RKO (cell line): Measurements from ENCODE around the gene CCDC148.

ENCODE experiments used
- DNase-seq: peaks from one replicate; pipeline ENCODE4 v3.0.0-alpha.2; 2016; ENCODE audit warnings: low spot score

CCDC148 gene

GRCh38 chr2:158172719-158173118, 283.8 kb downstream of the CCDC148 start:
- DNase-seq, result no peak

- DNase-seq, result no peak
Measured at GRCh38 chr2:158154596-158154995, 302.0 kb downstream of the CCDC148 start.

- DNase-seq, result no peak
Measured at GRCh38 chr2:158153270-158154015, 303.1 kb downstream of the CCDC148 start.

GRCh38 chr2:158144914-158145625, 311.5 kb downstream of the CCDC148 start:
- no peak for DNase-seq

- DNase-seq, result no peak
Measured at GRCh38 chr2:158143703-158144360, 312.7 kb downstream of the CCDC148 start.

GRCh38 chr2:158142568-158143332, 313.8 kb downstream of the CCDC148 start:
- no peak for DNase-seq

GRCh38 chr2:158142165-158142564, 314.4 kb downstream of the CCDC148 start:
- DNase-seq, result no peak

- DNase-seq, result no peak
Measured at GRCh38 chr2:158140201-158140600, 316.4 kb downstream of the CCDC148 start.

- no peak for DNase-seq
Measured at GRCh38 chr2:158138255-158138654, 318.3 kb downstream of the CCDC148 start.

GRCh38 chr2:158135096-158135495, 321.5 kb downstream of the CCDC148 start:
- DNase-seq, result no peak

GRCh38 chr2:158134655-158135054, 321.9 kb downstream of the CCDC148 start:
- DNase-seq, result no peak

GRCh38 chr2:158134055-158134454, 322.5 kb downstream of the CCDC148 start:
- no peak for DNase-seq

GRCh38 chr2:158131919-158132566, 324.5 kb downstream of the CCDC148 start:
- no peak for DNase-seq

- DNase-seq, result no peak
Measured at GRCh38 chr2:158131483-158131912, 325.1 kb downstream of the CCDC148 start.

- no peak for DNase-seq
Measured at GRCh38 chr2:158130832-158131473, 325.6 kb downstream of the CCDC148 start.

GRCh38 chr2:158129037-158129436, 327.5 kb downstream of the CCDC148 start:
- DNase-seq, result no peak

GRCh38 chr2:158128168-158128973, 328.2 kb downstream of the CCDC148 start:
- no peak for DNase-seq

GRCh38 chr2:158127380-158127804, 329.2 kb downstream of the CCDC148 start:
- DNase-seq, result no peak

- no peak for DNase-seq
Measured at GRCh38 chr2:158125756-158126498, 330.6 kb downstream of the CCDC148 start.

GRCh38 chr2:158124896-158125295, 331.7 kb downstream of the CCDC148 start:
- no peak for DNase-seq
